Ramos (cell line): ENCODE measurements around the gene OR1I1.
"Not testable (repeated sequence)": the region's sequence is repeated elsewhere in the genome, so short reads cannot be mapped to it uniquely, and the experiment has no call there.

Experiments
- in situ Hi-C: fragments of 300-500 bp; cut with MboI; formaldehyde crosslinking; loops from one replicate; pipeline ENCODE4 v1.14.3; 2022; ENCODE audit warnings: low sequenced_read_pairs; ENCODE audit not compliant: unreplicated experiment

Gene OR1I1

DNA sequence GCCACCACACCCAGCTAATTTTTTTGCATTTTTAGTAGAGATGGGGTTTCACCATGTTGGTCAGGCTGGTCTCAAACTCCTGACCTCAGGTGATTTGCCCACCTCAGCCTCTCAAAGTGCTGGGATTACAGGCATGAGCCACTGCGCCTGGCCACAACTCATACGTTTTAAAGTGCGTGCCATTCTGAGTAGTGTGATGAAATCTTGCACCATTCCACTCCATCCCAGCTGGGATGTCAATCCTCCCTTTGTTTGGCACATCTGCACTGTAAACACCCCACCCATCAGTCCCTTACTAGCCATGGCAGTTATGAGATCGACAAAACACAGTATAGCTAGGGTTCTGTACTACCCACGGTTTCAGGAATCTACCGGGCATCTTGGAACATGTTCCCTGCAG lies 16.0 kb downstream of the OR1I1 start:
- in situ Hi-C loops = not testable (repeated sequence)

DNA sequence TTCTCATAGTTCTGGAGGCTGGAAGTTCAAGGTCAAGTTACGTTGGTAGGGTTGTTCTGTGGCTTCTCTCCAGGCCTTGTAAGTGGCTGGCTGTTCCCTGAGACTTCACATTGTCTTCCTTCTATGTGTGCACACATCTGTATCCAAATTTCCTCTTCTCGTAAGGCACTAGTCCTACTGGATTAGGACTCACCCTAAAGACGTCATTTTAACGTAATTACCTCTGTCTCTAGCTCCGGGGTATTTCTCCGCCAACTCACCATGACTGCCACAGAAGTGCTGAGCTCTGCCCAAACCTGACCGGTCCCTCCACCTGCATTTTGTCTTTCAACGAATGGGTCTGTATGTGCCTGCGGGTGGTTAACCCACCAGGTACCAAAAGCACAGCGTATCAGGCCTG lies 16.4 kb downstream of the OR1I1 start:
- in situ Hi-C loops = no loop called here

DNA sequence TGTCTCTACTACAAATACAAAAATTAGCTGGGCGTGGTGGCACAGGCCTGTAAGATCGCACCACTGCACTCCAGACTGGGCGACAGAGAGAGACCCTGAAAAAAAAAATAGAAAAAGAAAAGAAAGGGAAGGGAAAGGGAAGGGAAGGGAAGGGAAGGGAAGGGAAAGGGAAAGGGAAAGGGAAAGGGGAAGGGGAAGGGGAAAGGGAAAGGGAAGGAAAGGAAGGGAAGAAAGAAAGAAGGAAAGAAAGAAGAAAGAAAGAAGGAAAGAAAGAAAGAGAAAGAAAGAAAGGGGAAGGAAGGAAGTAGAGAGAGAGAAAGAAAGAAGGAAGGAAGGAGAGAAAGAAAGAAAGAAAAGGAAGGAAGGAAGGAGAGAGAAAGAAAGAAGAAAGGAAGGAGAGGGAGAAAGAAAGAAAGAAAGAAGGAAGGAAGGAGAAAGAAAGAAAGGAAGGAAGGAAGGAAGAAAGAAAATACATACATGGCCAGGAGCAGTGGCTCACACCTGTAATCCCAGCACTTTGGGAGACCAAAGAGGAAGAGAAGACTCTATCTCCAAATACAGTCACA lies 17.1 kb downstream of the OR1I1 start:
- in situ Hi-C loops = no loop called here

DNA sequence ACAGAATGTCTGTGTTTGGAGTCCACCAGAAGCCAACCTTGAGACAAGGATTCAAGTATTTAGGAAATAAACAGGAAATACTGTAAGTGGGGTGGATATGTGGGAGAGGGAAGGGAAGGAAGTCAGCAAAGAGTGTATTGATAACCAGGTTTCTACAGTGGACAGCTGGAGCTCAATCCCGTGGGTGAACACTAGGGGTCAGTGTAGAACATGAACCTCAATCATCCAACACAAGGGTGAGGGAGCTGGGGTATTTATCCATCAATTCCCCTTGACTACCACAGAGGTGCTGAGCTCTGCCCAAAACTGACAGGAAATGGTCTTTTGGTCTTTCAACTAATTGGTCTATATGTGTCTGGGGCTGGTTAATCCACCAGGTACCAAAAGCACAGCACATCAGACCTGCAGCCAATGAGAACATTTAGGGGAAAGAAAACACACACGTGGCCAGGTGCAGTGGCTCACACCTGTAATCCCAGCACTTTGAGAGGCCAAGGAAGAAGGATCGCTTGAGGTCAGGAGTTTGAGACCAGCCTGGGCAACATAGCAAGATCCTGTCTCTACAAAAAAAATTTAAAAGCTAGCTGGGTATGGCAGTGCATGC lies 19.6 kb downstream of the OR1I1 start:
- in situ Hi-C loops = no loop called here

DNA sequence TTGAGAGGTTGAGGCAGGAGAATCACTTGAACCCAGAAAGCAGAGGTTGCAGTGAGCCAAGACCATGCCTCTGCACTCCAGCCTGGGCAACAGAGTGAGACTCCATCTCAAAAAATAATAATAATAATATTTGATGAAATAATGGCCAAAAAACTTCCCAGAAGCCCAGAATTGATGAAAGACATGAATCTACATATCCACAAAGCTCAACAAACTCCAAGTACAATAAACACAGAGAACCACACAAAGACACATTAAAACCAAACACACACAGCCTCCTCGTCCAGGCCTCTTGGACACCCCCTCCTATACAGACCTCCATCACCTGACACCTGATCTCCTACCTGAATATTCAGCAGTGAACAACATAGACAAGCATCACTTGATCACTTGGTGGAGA lies 22.0 kb downstream of the OR1I1 start:
- in situ Hi-C loops = no loop called here

DNA sequence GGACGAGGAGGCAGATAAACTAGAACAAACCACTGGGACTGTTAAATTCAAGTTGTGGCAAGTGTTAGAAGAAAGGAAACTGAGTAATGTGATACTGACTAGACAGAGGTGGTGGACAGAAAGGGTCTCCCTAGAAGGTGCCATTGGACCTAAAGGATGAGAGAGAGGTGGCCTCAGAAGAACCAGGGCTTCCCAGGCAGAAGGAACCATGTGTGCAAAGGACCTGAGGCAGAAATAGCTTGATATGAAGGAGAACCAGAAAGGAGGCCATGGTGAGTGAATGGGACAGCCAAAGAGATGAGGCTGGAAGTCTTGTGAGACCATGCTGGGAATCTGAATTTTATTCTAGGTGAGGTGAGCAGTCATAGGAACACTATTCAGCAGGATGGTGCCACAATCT lies 22.4 kb downstream of the OR1I1 start:
- in situ Hi-C loops = no loop called here

DNA sequence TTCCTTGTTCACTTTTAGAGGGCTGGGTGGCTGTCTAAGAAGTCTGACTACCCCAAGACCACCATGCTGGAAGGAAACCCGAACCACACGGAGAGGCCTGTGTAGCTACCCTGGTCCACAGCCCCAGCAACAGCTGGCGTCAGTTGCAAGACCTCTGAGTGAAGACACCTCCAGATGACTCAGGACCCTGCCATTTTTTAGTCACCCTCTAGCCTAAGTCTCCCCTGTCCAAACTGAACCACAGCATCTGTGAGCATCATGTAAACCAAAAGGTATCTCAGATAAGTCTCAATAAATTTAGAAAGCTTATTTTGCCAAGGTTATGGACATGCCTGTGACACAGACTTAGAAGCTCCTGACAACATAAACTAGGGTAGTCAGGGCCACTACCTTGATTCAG lies 23.0 kb downstream of the OR1I1 start:
- in situ Hi-C loops = no loop called here

DNA sequence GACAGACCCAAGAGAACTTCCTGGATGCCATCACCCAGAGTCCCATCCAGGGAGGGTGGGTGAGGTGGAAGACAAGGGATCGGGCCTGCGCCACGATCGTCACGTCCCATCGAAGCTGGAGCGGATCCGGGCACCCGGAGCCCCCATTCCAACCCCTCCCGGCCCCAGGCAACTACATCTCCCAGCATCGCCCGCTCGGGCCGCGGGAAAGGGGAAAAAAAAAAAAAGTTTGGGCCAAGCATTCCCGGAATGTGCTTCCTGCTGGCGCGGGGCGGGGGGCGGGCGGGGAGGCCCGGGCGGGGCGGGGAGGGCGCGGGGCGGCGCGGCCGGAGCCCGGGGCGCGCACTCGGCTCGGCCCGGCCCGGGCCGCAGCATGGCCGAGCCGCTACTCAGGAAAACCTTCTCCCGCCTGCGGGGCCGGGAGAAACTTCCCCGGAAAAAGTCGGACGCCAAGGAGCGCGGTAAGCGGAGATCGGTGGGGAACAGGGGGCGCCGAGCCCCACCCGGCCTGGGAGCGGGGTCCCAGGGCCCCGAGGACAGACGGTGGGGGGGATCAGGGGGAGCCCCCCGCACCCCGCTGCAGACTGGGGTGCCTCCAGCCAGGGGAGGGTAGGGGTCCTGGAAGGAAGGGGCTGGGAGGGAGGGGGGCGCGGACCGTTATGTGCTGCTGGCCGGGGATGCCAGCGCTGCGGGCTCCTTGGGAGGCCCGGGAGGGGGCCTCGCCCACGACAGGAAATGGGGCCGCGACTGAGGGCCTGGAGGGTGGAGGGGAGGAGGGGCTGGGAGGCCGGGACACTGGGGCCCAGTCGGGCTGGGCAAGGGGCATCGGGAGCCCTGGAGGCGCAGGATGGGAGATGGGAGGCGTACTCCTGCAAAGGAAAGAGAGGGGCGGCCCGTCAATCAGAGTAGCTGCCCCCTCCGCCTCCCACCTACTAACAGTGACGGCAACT lies 25.3 kb downstream of the OR1I1 start, which contains the start of gene SYDE1:
Gene SYDE1 (plus strand): TSS at position 341 of the 950 bp plus-strand sequence. CDS start 33 bp downstream, at position 374.
- in situ Hi-C loops = no loop called here

DNA sequence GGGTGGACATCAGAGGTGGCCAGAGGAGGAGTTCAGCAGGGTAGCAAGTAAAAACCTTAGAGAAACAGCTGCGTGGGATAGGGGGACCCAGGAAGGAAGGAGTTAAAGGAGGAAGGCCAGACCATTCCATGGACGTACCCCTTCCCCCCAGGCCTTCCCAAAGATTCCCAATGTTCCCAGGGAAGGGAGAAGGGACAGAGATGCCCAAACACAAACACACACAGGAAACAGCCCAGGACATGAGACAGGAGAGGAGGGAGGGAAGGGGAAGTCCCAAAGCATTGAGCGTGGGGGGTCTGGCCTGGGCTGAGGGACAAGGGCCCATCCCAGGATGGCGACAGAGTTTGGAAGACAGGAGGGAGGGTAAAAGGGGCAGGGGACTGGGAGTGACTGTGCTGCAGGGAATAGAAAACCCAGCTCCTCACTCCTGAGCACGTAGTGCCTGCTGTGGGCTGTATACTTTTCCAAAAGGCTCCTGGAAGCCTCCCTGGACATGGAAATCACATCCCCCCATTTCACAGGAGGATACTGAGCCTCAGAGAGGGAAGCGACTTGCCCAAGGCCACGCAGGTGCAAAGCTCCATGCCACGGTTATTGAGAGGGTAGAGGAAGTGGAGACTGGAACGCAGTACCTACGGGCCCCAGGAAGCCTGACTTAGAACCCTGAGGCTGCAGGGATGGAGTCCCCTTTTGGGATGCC lies 26.3 kb downstream of the OR1I1 start:
- in situ Hi-C loops = no loop called here

DNA sequence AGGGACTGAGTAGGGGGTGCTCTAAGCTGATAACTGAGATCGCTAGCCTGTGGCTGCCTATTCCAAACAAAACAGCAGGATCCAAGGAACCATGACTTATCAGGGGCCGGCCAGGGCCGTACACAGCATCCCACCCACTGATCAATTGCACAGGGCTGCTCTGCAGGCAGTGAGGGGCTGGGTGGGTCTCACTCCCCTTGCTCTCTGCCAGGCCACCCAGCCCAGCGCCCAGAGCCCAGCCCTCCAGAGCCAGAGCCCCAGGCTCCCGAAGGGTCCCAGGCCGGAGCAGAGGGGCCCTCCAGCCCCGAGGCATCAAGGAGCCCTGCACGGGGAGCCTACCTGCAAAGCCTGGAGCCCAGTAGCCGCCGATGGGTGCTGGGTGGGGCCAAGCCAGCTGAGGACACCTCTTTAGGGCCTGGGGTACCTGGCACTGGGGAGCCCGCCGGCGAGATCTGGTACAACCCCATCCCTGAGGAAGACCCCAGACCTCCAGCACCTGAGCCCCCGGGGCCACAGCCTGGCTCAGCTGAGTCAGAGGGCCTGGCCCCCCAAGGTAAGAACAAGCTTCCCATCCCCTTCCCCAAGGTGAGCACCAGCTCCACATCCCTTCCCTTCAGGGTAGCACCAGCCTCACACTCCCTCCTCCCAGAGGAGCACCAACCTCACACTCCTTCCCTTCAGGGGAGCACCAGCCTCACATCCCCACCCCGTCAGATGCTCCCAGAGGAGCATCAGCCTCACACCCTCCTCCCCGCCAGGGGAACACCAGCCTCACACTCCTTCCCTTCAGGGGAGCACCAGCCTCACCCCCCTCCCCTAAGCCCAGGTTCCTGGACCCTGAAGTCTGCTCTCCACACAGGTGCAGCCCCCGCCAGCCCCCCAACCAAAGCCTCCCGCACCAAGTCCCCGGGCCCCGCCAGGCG lies 27.1 kb downstream of the OR1I1 start:
- in situ Hi-C loops = no loop called here

DNA sequence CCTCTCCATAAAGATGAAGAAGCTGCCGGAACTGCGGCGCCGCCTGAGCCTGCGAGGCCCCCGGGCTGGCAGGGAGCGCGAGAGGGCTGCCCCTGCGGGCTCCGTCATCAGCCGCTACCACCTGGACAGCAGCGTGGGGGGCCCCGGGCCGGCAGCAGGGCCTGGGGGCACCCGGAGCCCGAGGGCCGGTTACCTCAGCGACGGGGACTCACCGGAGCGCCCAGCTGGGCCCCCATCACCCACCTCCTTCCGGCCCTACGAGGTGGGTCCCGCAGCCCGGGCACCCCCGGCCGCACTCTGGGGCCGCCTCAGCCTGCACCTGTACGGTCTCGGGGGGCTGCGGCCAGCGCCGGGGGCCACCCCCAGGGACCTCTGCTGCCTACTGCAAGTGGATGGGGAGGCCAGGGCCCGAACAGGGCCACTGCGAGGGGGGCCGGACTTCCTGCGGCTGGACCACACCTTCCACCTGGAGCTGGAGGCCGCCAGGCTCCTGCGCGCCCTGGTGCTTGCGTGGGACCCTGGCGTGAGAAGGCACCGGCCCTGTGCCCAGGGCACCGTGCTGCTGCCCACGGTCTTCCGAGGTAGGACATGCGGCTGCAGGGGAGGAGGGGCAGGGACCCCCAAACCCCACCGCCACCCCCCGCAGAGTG lies 27.9 kb downstream of the OR1I1 start:
- in situ Hi-C loops = no loop called here

DNA sequence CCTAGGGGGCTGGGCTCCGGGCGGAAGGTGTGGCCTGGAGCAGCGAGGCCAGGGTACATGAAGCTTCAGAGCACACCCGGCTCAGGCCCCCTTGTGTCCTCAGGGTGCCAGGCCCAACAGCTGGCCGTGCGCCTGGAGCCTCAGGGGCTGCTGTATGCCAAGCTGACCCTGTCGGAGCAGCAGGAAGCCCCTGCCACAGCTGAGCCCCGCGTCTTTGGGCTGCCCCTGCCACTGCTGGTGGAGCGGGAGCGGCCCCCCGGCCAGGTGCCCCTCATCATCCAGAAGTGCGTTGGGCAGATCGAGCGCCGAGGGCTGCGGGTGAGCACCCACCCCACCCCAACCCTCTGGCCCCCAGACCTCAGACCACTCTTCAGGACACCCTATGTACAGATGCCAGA lies 28.4 kb downstream of the OR1I1 start:
- in situ Hi-C loops = no loop called here

DNA sequence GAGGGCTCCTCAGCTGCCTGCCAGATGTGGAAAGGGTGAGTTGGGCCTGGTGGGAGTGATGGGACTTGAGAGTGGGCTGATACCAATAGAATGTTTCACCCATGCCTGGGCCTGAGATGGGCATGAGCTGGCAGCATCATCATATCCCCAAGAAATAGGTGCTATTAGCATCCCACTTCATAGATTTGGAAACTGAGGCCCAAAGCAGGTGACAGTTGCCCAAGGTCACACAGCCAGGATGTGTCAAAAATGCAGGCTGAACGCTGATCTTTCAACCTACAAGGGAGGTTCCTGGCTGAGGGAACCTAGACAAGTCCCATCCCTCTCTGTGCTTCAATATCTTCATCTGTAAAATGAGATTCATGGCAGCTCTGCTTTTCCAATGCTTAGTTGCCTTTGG lies 29.7 kb downstream of the OR1I1 start:
- in situ Hi-C loops = no loop called here

DNA sequence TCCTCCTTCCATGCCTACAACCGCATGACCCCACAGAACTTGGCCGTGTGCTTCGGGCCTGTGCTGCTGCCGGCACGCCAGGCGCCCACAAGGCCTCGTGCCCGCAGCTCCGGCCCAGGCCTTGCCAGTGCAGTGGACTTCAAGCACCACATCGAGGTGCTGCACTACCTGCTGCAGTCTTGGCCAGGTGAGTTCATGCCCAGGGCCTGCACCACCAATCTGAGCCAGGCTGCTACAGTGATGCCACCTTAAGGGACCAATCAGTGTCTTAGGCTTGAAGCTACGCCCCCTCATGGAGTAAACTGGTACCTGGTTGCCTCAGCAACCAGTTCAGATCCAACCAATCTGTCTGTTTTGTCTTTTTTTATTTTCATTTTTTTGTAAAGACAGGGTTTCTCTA lies 30.4 kb downstream of the OR1I1 start:
- in situ Hi-C loops = no loop called here

DNA sequence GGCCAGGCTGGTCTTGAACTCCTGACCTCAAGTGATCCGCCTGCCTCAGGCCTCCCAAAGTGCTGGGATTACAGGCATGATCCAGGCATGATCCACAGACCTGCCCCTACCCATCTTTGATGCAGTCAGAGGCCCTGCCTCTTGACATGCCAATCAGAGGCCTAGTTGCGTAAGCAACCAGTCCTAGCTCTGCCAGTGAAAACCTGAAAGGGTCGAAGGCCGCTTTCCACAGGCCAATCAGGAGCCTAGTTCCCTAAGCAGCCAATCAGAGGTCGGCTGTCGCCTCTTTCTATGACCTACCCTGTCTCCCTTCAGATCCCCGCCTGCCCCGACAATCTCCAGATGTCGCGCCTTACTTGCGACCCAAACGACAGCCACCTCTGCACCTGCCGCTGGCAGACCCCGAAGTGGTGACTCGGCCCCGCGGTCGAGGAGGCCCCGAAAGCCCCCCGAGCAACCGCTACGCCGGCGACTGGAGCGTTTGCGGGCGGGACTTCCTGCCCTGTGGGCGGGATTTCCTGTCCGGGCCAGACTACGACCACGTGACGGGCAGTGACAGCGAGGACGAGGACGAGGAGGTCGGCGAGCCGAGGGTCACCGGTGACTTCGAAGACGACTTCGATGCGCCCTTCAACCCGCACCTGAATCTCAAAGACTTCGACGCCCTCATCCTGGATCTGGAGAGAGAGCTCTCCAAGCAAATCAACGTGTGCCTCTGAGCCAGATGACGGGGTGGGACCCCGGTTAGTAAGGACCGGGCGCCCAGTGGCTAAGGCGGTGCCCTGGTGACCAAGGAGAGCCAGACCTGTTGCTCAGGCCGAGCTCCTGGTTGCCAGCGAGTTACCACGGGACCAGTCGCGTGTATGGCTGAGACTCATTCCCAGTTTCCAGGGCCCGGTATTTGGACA lies 31.5 kb downstream of the OR1I1 start:
- in situ Hi-C loops = no loop called here

DNA sequence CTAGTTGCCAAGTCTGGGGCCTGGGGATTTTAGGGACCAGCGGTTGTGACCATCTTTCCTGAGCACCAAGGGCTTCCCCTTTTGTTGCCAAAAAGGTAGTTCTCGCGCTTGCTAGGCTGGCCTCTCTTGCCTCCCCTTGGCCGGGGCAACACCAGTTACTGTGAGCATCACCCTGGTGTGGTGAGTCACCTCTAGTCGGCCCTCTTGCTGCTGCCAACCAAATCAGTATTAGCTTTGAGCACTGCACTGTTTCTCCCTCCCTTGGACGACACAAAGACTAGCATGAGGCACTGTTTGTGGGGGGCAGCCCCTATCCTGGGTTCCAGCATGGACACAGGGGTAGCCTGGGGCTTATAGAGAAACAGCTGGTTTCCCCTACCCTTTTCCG lies 32.1 kb downstream of the OR1I1 start:
- in situ Hi-C loops = no loop called here

DNA sequence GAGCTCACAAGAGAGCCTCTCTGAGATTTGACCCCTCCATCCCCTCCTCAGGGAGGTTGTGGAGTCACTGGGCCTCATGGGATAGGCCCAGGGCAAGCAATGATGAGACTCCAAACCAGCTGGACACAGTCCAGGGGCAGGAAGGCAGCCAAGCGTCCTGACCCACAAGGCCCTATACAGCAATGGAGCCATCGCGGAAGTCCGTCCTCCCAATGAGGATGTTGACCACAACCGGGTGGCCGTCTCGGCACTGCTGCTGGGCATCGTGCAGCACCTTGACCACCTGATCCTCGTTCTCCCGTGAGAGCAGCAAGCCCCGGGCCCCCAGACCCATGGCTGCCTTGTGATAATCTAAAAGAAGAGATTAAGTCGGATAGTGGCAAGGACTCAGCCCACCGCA lies 33.1 kb downstream of the OR1I1 start:
- in situ Hi-C loops = no loop called here
